CD14-positive monocyte (primary cell): Measurements from ENCODE around the gene ACSM5. TPM values are rescaled to one million over a fixed set of nuclear protein-coding genes. Genes with fewer than 3 reads are reported as not detected.
"Not testable (repeated sequence)": the region's sequence is repeated elsewhere in the genome, so short reads cannot be mapped to it uniquely, and the experiment has no call there.

ENCODE experiments used
- DNase-seq, 3 donors: peaks; one replicate each; pipeline ENCODE4 v3.0.0-alpha.2; 2011 to 2022
- H2AFZ ChIP-seq: 2 replicates; pipeline ENCODE4 v1.6.0; 2012; ENCODE audit warnings: mild to moderate bottlenecking, low read depth, low read length, inconsistent platforms; ENCODE audit not compliant: insufficient read depth, poor library complexity, severe bottlenecking
- H3K27ac ChIP-seq, 2 donors: 1 replicate in 1 of 2; 2 replicates in 1 of 2; pipeline ENCODE4 v1.5.1; 2012 to 2013; ENCODE audit warnings: low read length in 2 of 2, control low read depth in 1 of 2, inconsistent platforms in 1 of 2, low read depth in 1 of 2, mild to moderate bottlenecking in 1 of 2
- H3K27me3 ChIP-seq, 2 donors: one replicate each; pipeline versions ENCODE4 v1.6.0 to v1.6.1; 2011 to 2013; ENCODE audit warnings: low read length in 2 of 2; ENCODE audit not compliant: control insufficient read depth in 2 of 2, insufficient read depth in 2 of 2
- H3K36me3 ChIP-seq, 2 donors: replicated peaks in 1 of 2; 1 replicate in 1 of 2; 2 replicates in 1 of 2; pipeline versions ENCODE4 v1.5.1 to v1.6.1; 2012 to 2013; ENCODE audit warnings: low read length in 2 of 2, control low read depth in 1 of 2, inconsistent platforms in 1 of 2, mild to moderate bottlenecking in 1 of 2; ENCODE audit not compliant: insufficient read depth in 2 of 2, control insufficient read depth in 1 of 2
- H3K4me1 ChIP-seq, 2 donors: 1 replicate in 1 of 2; 2 replicates in 1 of 2; pipeline versions ENCODE4 v1.5.1 to v1.6.1; 2012 to 2013; ENCODE audit warnings: low read length in 2 of 2, control low read depth in 1 of 2, inconsistent platforms in 1 of 2, mild to moderate bottlenecking in 1 of 2, moderate library complexity in 1 of 2; ENCODE audit not compliant: insufficient read depth in 2 of 2, control insufficient read depth in 1 of 2
- H3K4me2 ChIP-seq: replicated peaks from 2 replicates; pipeline ENCODE3; 2012; ENCODE audit warnings: low read length, moderate library complexity, mild to moderate bottlenecking; ENCODE audit not compliant: poor library complexity, severe bottlenecking; ENCODE audit errors: extremely low read depth
- H3K4me3 ChIP-seq, 3 experiments: fragments of 200-600 bp in 1 of 3; sonication (generic) in 1 of 3; replicated peaks in 1 of 3; 1 replicate in 2 of 3; 2 replicates in 1 of 3; pipeline ENCODE4 v1.5.1; 2011 to 2013; ENCODE audit warnings: low read length in 3 of 3, mild to moderate bottlenecking in 3 of 3, control low read depth in 2 of 3, low read depth in 2 of 3, inconsistent platforms in 1 of 3, moderate library complexity in 1 of 3
- H3K79me2 ChIP-seq: 2 replicates; pipeline ENCODE4 v1.6.0; 2012; ENCODE audit warnings: mild to moderate bottlenecking, control low read depth, inconsistent platforms, low read length, moderate library complexity; ENCODE audit not compliant: insufficient read depth
- H3K9ac ChIP-seq: 2 replicates; pipeline ENCODE4 v1.6.0; 2017; ENCODE audit warnings: low read length, mild to moderate bottlenecking; ENCODE audit not compliant: insufficient read depth, poor library complexity, severe bottlenecking
- H3K9me3 ChIP-seq, 2 donors: replicated peaks in 1 of 2; 1 replicate in 1 of 2; 2 replicates in 1 of 2; pipeline versions ENCODE4 v1.5.1 to v1.6.1; 2012 to 2013; ENCODE audit warnings: low read length in 2 of 2, control low read depth in 1 of 2; ENCODE audit not compliant: control insufficient read depth in 1 of 2, insufficient read depth in 1 of 2
- H4K20me1 ChIP-seq: 2 replicates; pipeline ENCODE4 v1.6.0; 2012; ENCODE audit warnings: mild to moderate bottlenecking, low read length, control low read depth, moderate library complexity; ENCODE audit not compliant: insufficient read depth
- H3K27ac Mint-ChIP-seq, 7 donors: one replicate each; pipeline ENCODE4 v1.8.0; 2020; ENCODE audit warnings: mild to moderate bottlenecking in 7 of 7, mixed read lengths in 7 of 7, moderate library complexity in 6 of 7, inconsistent platforms in 2 of 7
- H3K27me3 Mint-ChIP-seq, 3 donors: one replicate each; pipeline ENCODE4 v1.8.0; 2021 to 2022; ENCODE audit warnings: low read depth in 3 of 3, mild to moderate bottlenecking in 3 of 3, mixed read lengths in 3 of 3, moderate library complexity in 3 of 3, inconsistent platforms in 1 of 3
- H3K36me3 Mint-ChIP-seq, 2 donors: one replicate each; pipeline ENCODE4 v1.8.0; 2020; ENCODE audit warnings: mixed read lengths in 2 of 2, inconsistent platforms in 1 of 2, mild to moderate bottlenecking in 1 of 2
- H3K4me1 Mint-ChIP-seq: one replicate; pipeline ENCODE4 v1.8.0; 2020; ENCODE audit warnings: mild to moderate bottlenecking, mixed read lengths
- H3K4me3 Mint-ChIP-seq, 2 donors: one replicate each; pipeline ENCODE4 v1.8.0; 2020; ENCODE audit warnings: mild to moderate bottlenecking in 2 of 2, mixed read lengths in 2 of 2, moderate library complexity in 1 of 2
- H3K9me3 Mint-ChIP-seq, 7 donors: one replicate each; pipeline ENCODE4 v1.8.0; 2020 to 2022; ENCODE audit warnings: mixed read lengths in 7 of 7, mild to moderate bottlenecking in 6 of 7, moderate library complexity in 6 of 7, inconsistent platforms in 2 of 7
- WGBS: methylation state at CpG from one replicate; pipeline ENCODE4 v1.1.5; 2013; ENCODE audit warnings: missing lambda C conversion rate; ENCODE audit not compliant: insufficient coverage; 5-methylcytosine and 5-hydroxymethylcytosine counted together
- intact Hi-C, 2 donors: fragments of 100-400 bp; cut with micrococcal nuclease; formaldehyde crosslinking; loops; one replicate each; pipeline versions ENCODE4 v1.15.0 to v1.15.1; 2023
- polyA plus RNA-seq, 3 donors: library from polyadenylated mRNA; depleted of rRNA in 1 of 3; unstranded in 2 of 3; stranded (reverse) in 1 of 3; fragments of 300-500 nt in 2 of 3; fragments of >200 nt in 1 of 3; fragmentation: Illumina TruSeq in 2 of 3; gene quantifications; 1 replicate in 2 of 3; 2 replicates in 1 of 3; pipeline ENCODE4 v1.2.3, GENCODE V29; 2012 to 2021

Gene ACSM5
- polyA plus RNA-seq, 3 donors: 0.05 to 0.33 (median 0.24) TPM

GRCh38 chr16:20470732-20471131 is 61.4 kb downstream of the ACSM5 start:
- H3K9me3 ChIP-seq, intact Hi-C loops, H3K4me1 ChIP-seq, H3K36me3 ChIP-seq, H3K4me3 ChIP-seq, H3K36me3 Mint-ChIP-seq, H3K79me2 ChIP-seq, H3K27me3 Mint-ChIP-seq, DNase-seq, H3K9me3 Mint-ChIP-seq, H2AFZ ChIP-seq, H3K27me3 ChIP-seq, H3K4me3 Mint-ChIP-seq, H3K9ac ChIP-seq, H3K4me2 ChIP-seq, H3K27ac ChIP-seq, H3K4me1 Mint-ChIP-seq, H4K20me1 ChIP-seq, H3K27ac Mint-ChIP-seq: not testable (repeated sequence)
- WGBS: no CpG with 5 or more reads among the region's 1 CpG

- H3K4me1 Mint-ChIP-seq, H3K27ac Mint-ChIP-seq, H3K36me3 ChIP-seq, H4K20me1 ChIP-seq, H3K9me3 ChIP-seq, H3K4me2 ChIP-seq, DNase-seq, H3K79me2 ChIP-seq, H3K27me3 ChIP-seq, H3K4me3 ChIP-seq, H3K36me3 Mint-ChIP-seq, H3K4me1 ChIP-seq, H3K9me3 Mint-ChIP-seq, H3K27ac ChIP-seq, H3K27me3 Mint-ChIP-seq, H2AFZ ChIP-seq, H3K4me3 Mint-ChIP-seq, intact Hi-C loops, H3K9ac ChIP-seq: not testable (repeated sequence)
- no CpG with 5 or more reads among the region's 2 CpGs for WGBS
Measured at GRCh38 chr16:20477188-20477744, 67.9 kb downstream of the ACSM5 start.

- intact Hi-C loops, H3K27ac Mint-ChIP-seq, H4K20me1 ChIP-seq, H3K36me3 Mint-ChIP-seq, H3K27me3 Mint-ChIP-seq, H3K27ac ChIP-seq, H3K9me3 ChIP-seq, H3K4me1 Mint-ChIP-seq, H3K9me3 Mint-ChIP-seq, H3K4me2 ChIP-seq, H3K9ac ChIP-seq, H3K27me3 ChIP-seq, H2AFZ ChIP-seq, H3K36me3 ChIP-seq, H3K79me2 ChIP-seq, DNase-seq, H3K4me3 Mint-ChIP-seq, H3K4me1 ChIP-seq, H3K4me3 ChIP-seq: not testable (repeated sequence)
- WGBS: no CpG with 5 or more reads among the region's 1 CpG
Measured at GRCh38 chr16:20483989-20484388, 74.7 kb downstream of the ACSM5 start.
